ENCODE data around the gene PVALB.

Gene PVALB

GRCh38 chr22:36770513-36771231 lies 46.2 kb downstream of the PVALB start:
- peak; percentile 37 for DNase-seq

GRCh38 chr22:36769541-36770512 lies 47.0 kb downstream of the PVALB start:
- DNase-seq: peak; percentile 44

- no peak for DNase-seq
These were observed 48.2 kb downstream of the PVALB start for GRCh38 chr22:36768616-36769015.

GRCh38 chr22:36768141-36768540 lies 48.7 kb downstream of the PVALB start:
- DNase-seq: no peak

- DNase-seq: no peak
These were observed 49.6 kb downstream of the PVALB start for GRCh38 chr22:36767035-36767775.

- DNase-seq: no peak
These were observed 50.8 kb downstream of the PVALB start for GRCh38 chr22:36765943-36766450.

GRCh38 chr22:36765131-36765942 lies 51.5 kb downstream of the PVALB start:
- DNase-seq: no peak

GRCh38 chr22:36764641-36765040 lies 52.2 kb downstream of the PVALB start:
- no peak for DNase-seq

- no peak for DNase-seq
These were observed 52.8 kb downstream of the PVALB start for GRCh38 chr22:36764060-36764459.

GRCh38 chr22:36763576-36763975 lies 53.3 kb downstream of the PVALB start:
- no peak for DNase-seq

- DNase-seq: no peak
These were observed 54.1 kb downstream of the PVALB start for GRCh38 chr22:36762687-36763260.

GRCh38 chr22:36761553-36762240 lies 55.1 kb downstream of the PVALB start:
- DNase-seq: no peak

- no peak for DNase-seq
These were observed 56.0 kb downstream of the PVALB start for GRCh38 chr22:36760786-36761185.

GRCh38 chr22:36759481-36760159 lies 57.2 kb downstream of the PVALB start:
- DNase-seq: no peak

GRCh38 chr22:36758792-36759271 lies 58.0 kb downstream of the PVALB start:
- no peak for DNase-seq

GRCh38 chr22:36757668-36758211 lies 59.1 kb downstream of the PVALB start:
- DNase-seq: peak; percentile 90

GRCh38 chr22:36756746-36757655 lies 59.8 kb downstream of the PVALB start:
- DNase-seq: no peak

- DNase-seq: no peak
These were observed 60.8 kb downstream of the PVALB start for GRCh38 chr22:36756031-36756430.

GRCh38 chr22:36755316-36755715 lies 61.5 kb downstream of the PVALB start:
- no peak for DNase-seq

Measured in hematopoietic multipotent progenitor cell treated with erythropoietin and hydrocortisone succinate and interleukin-3 and kit ligand, for 4 days (in vitro differentiated cells).